Measurements from ENCODE around the gene GABRD. TPM values are rescaled to one million over a fixed set of nuclear protein-coding genes. Genes with fewer than 3 reads are reported as not detected.

GABRD gene
- total and polyA plus RNA-seq, 2 experiments from 2014 or later: 2.1 to 5.1 TPM

- Histone ChIP-seq H4K20me1 (replicated peaks; ENCODE audit: insufficient read depth) (no peaks in the 10 kb centered on the region), H3F3A (replicated peaks; ENCODE audit: low read depth) (no peaks in the 10 kb centered on the region), H3K9me2 (ENCODE audit: insufficient read depth) (no peaks in the 10 kb centered on the region), H3K79me2 (replicated peaks; ENCODE audit: insufficient read depth) (no peaks in the 10 kb centered on the region), H3K4me1 (ENCODE audit: insufficient read depth) (peaks cover 3% of the 10 kb centered on the region; the same call in 1 of the 2 replicates), H2AFZ (no peak overlapping the region), H3K4me2 (no peak overlapping the region), H3K4me3 (no peak overlapping the region), H3K27me3 (ENCODE audit: insufficient read depth) (no peaks in the 10 kb centered on the region), H3K36me3 (ENCODE audit: insufficient read depth) (no peaks in the 10 kb centered on the region), H3K27ac (ENCODE audit: low read depth) (no peak overlapping the region)
- ATAC-seq: no peak
- no peak for DNase-seq (ENCODE audit: low spot score)
- peaks cover 13% of the 10 kb centered on the region for H3K27me3 Mint-ChIP-seq (ENCODE audit: insufficient read depth, low read depth, poor library complexity)
- no peak overlapping the region for H3K4me3 Mint-ChIP-seq
- H3K36me3 Mint-ChIP-seq (ENCODE audit: low read depth): no peaks in the 10 kb centered on the region; the same call in 2 of the 3 replicates
- no peak for TF ChIP-seq CREB1 (CRISPR knock-in tag; IDR thresholded peaks at IDR 0.05; ENCODE audit: low read depth)
- TF ChIP-seq JUNB (IDR thresholded peaks at IDR 0.05; ENCODE audit: unreplicated experiment): no peak
- no peak for TF ChIP-seq ZNF114 (CRISPR knock-in tag; IDR thresholded peaks at IDR 0.05)
- TF ChIP-seq STAT1 (IDR thresholded peaks at IDR 0.05; ENCODE audit: unreplicated experiment): no peak
- TF ChIP-seq ZNF462 (CRISPR knock-in tag; IDR thresholded peaks at IDR 0.05): no peak
- TF ChIP-seq NANOG (IDR thresholded peaks at IDR 0.05; ENCODE audit: borderline replicate concordance): no peak
- TF ChIP-seq EZH2phosphoT487 (IDR thresholded peaks at IDR 0.05; ENCODE audit: unreplicated experiment): no peak
- no peak for TF ChIP-seq EZH2 (IDR thresholded peaks at IDR 0.05; ENCODE audit: low read depth, unreplicated experiment)
- TF ChIP-seq, protein P1, sequence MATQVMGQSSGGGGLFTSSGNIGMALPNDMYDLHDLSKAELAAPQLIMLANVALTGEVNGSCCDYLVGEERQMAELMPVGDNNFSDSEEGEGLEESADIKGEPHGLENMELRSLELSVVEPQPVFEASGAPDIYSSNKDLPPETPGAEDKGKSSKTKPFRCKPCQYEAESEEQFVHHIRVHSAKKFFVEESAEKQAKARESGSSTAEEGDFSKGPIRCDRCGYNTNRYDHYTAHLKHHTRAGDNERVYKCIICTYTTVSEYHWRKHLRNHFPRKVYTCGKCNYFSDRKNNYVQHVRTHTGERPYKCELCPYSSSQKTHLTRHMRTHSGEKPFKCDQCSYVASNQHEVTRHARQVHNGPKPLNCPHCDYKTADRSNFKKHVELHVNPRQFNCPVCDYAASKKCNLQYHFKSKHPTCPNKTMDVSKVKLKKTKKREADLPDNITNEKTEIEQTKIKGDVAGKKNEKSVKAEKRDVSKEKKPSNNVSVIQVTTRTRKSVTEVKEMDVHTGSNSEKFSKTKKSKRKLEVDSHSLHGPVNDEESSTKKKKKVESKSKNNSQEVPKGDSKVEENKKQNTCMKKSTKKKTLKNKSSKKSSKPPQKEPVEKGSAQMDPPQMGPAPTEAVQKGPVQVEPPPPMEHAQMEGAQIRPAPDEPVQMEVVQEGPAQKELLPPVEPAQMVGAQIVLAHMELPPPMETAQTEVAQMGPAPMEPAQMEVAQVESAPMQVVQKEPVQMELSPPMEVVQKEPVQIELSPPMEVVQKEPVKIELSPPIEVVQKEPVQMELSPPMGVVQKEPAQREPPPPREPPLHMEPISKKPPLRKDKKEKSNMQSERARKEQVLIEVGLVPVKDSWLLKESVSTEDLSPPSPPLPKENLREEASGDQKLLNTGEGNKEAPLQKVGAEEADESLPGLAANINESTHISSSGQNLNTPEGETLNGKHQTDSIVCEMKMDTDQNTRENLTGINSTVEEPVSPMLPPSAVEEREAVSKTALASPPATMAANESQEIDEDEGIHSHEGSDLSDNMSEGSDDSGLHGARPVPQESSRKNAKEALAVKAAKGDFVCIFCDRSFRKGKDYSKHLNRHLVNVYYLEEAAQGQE (IDR thresholded peaks at IDR 0.05; ENCODE audit: unreplicated experiment): no peak
- TF ChIP-seq ETS1 (IDR thresholded peaks at IDR 0.05): no peak
- no peak for TF ChIP-seq POLR2AphosphoS5 (IDR thresholded peaks at IDR 0.05; ENCODE audit: low read depth)
- peaks cover 8% of the 10 kb centered on the region; the same call in 2 of the 3 replicates for H3K4me1 Mint-ChIP-seq
- no peak overlapping the region for H3K27ac Mint-ChIP-seq
- H3K9me3 Mint-ChIP-seq: no peaks in the 10 kb centered on the region
Measured at GRCh38 chr1:1997576-1997975, 21.6 kb upstream of the GABRD start.
